ENCODE results near the gene BRSK1. TPM values are rescaled to one million over a fixed set of nuclear protein-coding genes. Genes with fewer than 3 reads are reported as not detected.
"Not testable (repeated sequence)": the region's sequence is repeated elsewhere in the genome, so short reads cannot be mapped to it uniquely, and the experiment has no call there.

BRSK1 gene
- total RNA-seq, 1 donor from 2014 or later: 23.9 TPM

DNA sequence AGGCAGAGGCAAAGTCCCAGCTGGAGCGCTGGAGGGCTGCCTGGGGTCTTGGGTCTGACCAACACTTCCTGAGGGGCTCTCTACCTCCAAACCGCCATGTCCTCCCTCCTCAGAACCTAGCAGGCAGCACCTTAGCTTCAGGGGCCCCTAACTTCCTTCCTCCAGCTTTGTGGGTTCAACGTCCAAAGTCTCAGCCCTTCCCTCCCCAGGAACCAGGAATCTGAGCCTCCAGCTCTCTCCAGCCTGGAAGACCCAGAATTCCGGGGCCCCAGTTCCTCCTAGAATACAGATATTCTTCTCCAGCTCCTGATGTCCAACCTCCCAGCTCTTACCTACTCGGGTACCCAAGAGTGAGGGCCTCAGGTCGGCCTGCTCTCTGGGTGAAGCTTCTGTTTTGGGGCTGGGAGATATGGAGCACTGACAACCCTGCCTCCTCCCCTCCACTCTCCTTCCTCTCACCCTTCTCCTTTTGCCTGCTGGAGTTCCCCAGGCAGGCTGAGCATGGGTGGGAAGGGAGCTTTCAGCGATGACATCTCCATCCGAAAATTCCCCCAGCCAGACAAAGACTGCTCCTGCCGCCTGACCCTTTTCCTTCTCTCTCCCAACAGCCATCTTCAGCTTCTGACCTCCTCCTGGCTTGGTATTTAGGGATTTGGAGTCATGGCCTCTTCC, 37.8 kb downstream of the BRSK1 start:
- H3K36me3 Mint-ChIP-seq (ENCODE audit: unreplicated experiment): no peaks in the 10 kb centered on the region
- H3K27ac Mint-ChIP-seq (ENCODE audit: unreplicated experiment): no peak overlapping the region
- H3K4me3 Mint-ChIP-seq (ENCODE audit: unreplicated experiment): no peak overlapping the region
- peaks cover 6% of the 10 kb centered on the region for H3K4me1 Mint-ChIP-seq (ENCODE audit: unreplicated experiment)
- TF ChIP-seq, protein P1, sequence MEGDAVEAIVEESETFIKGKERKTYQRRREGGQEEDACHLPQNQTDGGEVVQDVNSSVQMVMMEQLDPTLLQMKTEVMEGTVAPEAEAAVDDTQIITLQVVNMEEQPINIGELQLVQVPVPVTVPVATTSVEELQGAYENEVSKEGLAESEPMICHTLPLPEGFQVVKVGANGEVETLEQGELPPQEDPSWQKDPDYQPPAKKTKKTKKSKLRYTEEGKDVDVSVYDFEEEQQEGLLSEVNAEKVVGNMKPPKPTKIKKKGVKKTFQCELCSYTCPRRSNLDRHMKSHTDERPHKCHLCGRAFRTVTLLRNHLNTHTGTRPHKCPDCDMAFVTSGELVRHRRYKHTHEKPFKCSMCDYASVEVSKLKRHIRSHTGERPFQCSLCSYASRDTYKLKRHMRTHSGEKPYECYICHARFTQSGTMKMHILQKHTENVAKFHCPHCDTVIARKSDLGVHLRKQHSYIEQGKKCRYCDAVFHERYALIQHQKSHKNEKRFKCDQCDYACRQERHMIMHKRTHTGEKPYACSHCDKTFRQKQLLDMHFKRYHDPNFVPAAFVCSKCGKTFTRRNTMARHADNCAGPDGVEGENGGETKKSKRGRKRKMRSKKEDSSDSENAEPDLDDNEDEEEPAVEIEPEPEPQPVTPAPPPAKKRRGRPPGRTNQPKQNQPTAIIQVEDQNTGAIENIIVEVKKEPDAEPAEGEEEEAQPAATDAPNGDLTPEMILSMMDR (IDR thresholded peaks at IDR 0.05): no peak
- peaks cover 7% of the 10 kb centered on the region for H3K27me3 Mint-ChIP-seq (ENCODE audit: unreplicated experiment)
- DNase-seq (ENCODE audit: extremely low spot score, unreplicated experiment): no peak
- H3K9me3 Mint-ChIP-seq (ENCODE audit: unreplicated experiment): no peaks in the 10 kb centered on the region

DNA sequence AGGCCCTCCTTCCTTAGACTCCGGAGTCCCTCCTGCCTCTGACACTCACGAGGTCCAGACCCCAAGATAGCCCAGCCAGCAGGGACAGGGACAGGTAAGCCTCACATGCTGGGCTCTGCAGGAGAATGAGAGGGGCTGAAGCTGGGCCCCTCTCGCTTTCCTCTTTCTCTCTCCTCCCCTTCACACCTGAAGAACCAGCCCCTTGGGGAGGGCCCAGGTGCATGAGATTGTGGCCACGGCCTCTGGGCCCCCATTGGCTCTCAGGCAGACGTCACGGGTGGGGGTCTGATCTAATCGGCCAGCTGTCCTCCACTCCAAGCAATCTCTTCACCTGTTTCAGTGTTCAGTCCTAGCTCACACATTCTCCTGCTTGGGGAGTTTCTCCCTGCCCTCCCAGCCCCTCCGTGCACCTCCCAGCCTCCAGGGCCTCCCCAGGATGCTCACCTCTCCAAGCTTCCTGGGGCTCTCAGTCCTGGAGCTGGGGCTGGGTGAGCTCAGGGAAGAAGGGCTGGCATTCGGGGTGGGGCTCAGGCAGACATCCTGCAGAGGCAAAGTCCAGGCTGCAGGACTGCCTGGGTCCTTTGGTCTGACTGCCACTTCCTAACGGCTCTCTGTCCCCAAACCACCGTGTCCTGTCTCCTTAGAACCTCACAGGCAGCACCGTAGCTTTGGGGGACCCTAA, 38.5 kb downstream of the BRSK1 start:
- Mint-ChIP-seq H3K4me3 (ENCODE audit: unreplicated experiment) (no peak overlapping the region), H3K9me3 (ENCODE audit: unreplicated experiment) (no peaks in the 10 kb centered on the region), H3K36me3 (ENCODE audit: unreplicated experiment) (no peaks in the 10 kb centered on the region), H3K27me3 (ENCODE audit: unreplicated experiment) (peaks cover 7% of the 10 kb centered on the region), H3K4me1 (ENCODE audit: unreplicated experiment) (peaks cover 6% of the 10 kb centered on the region), H3K27ac (ENCODE audit: unreplicated experiment) (no peak overlapping the region)
- no peak for DNase-seq (ENCODE audit: extremely low spot score, unreplicated experiment)
- TF ChIP-seq, protein P1 (IDR thresholded peaks at IDR 0.05): no peak

DNA sequence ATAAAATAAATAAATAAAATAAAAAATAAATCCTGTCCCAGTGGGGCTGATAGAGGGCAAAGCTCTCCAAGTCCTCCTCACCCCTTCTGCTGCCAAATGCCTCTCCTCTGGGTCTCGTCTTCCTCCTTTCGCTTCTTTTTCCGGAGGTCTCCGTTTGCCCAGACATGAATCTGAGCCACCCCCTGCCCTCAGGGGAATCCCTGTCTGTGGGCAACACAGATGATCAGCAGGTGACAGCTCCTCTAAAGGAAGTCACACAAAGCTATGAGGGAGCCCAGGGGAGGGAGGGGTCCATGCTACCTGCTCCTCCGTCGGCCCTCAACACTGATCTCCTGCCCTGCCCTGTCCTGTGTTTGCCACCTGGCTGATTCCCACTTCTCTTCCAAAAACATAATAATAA, 40.9 kb downstream of the BRSK1 start:
- Mint-ChIP-seq H3K9me3 (ENCODE audit: unreplicated experiment) (no peaks in the 10 kb centered on the region), H3K4me1 (ENCODE audit: unreplicated experiment) (peaks cover 5% of the 10 kb centered on the region), H3K27me3 (ENCODE audit: unreplicated experiment) (peaks cover 7% of the 10 kb centered on the region)

DNA sequence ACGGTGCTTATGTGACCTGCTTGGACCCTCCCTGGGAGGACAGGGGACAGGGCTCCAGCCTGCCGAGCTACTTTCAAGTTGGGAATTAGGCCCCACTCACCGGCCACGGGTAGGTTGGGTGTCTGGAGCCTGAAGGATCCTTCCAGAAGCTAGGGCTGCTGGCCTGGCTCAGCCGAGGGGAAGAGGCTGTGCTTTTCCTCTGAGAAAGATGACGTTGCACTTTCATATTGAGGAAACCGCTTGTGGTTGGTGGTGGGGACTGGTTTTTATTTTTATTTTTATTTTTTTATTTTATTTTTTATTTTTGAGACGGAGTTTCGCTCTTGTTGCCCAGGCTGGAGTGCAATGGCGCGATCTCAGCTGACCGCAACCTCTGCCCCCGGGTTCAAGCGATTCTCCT, 41.4 kb downstream of the BRSK1 start, which contains the start of gene TMEM150B:
Gene TMEM150B, minus strand, starts transcription at position 170 of the 400 bp plus-strand sequence. CDS start 4,305 bp downstream, outside the sequence.
- Mint-ChIP-seq H3K4me1 (ENCODE audit: unreplicated experiment) (peaks cover under 1% of the 10 kb centered on the region), H3K27me3 (ENCODE audit: unreplicated experiment) (peaks cover 3% of the 10 kb centered on the region), H3K4me3 (ENCODE audit: unreplicated experiment) (no peak within 1 kb of the TSS), H3K27ac (ENCODE audit: unreplicated experiment) (no peak within 1 kb of the TSS), H3K9me3 (ENCODE audit: unreplicated experiment) (no peaks in the 10 kb centered on the region), H3K36me3 (ENCODE audit: unreplicated experiment) (no peaks in the 10 kb centered on the region)
- DNase-seq (ENCODE audit: extremely low spot score, unreplicated experiment): no peak
- TF ChIP-seq, protein P1 (IDR thresholded peaks at IDR 0.05): no peak

More for the DNA sequence above, 40.9 kb downstream of the BRSK1 start:
- Mint-ChIP-seq H3K36me3 (ENCODE audit: unreplicated experiment) (no peaks in the 10 kb centered on the region), H3K27ac (ENCODE audit: unreplicated experiment) (no peak overlapping the region), H3K4me3 (ENCODE audit: unreplicated experiment) (no peak overlapping the region)
- no peak for DNase-seq (ENCODE audit: extremely low spot score, unreplicated experiment)
- TF ChIP-seq, protein P1 (IDR thresholded peaks at IDR 0.05): no peak

DNA sequence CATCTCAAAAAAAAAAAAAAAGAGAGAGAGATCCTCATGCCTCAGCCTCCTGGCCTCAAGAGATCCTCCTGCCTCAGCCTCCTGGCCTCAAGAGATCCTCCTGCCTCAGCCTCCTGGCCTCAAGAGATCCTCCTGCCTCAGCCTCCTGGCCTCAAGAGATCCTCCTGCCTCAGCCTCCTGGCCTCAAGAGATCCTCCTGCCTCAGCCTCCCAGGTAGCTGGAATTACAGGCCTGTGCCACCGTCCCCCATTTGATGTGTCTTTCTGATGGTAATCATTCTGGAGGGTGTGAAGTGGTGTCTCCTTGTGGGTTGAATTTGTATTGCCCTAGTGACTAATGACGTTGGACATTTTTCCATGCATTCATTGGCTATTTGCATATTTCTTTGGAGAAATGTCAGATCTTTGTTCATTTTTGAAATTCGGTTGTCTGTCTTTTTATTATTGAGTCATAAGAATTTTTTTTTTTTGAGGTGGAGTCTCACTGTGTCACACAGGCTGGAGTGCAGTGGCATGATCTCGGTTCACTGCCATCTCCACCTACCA, 45.0 kb downstream of the BRSK1 start:
- H3K36me3 Mint-ChIP-seq (ENCODE audit: unreplicated experiment); H3K9me3 Mint-ChIP-seq (ENCODE audit: unreplicated experiment); DNase-seq (ENCODE audit: extremely low spot score, unreplicated experiment); H3K27ac Mint-ChIP-seq (ENCODE audit: unreplicated experiment); H3K27me3 Mint-ChIP-seq (ENCODE audit: unreplicated experiment); H3K4me3 Mint-ChIP-seq (ENCODE audit: unreplicated experiment); H3K4me1 Mint-ChIP-seq (ENCODE audit: unreplicated experiment): not testable (repeated sequence)

DNA sequence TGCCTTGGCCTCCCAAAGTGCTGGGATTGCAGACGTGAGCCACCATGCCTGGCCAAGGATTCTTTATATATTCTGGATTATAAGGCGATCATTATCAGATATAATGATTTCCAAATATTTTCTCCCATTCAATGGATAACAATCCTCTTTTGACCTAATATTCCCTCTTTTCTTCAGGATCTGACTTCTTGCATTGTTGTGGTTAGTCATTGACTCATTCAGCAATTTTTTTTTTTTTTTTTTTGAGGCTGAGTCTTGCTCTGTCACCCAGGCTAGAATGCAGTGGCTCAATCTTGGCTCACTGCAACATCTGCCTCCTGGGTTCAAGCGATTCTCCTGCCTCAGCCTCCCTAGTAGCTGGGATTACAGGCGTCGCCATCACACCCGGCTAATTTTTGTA, 46.0 kb downstream of the BRSK1 start:
- not testable (repeated sequence) for H3K36me3 Mint-ChIP-seq (ENCODE audit: unreplicated experiment); H3K9me3 Mint-ChIP-seq (ENCODE audit: unreplicated experiment); H3K27ac Mint-ChIP-seq (ENCODE audit: unreplicated experiment); H3K4me1 Mint-ChIP-seq (ENCODE audit: unreplicated experiment); H3K4me3 Mint-ChIP-seq (ENCODE audit: unreplicated experiment); H3K27me3 Mint-ChIP-seq (ENCODE audit: unreplicated experiment); DNase-seq (ENCODE audit: extremely low spot score, unreplicated experiment)
